GM18499 (cell line): Measurements from ENCODE around the gene DAB1.

Experiments used
- ATAC-seq: cut with Tn5 transposase; IDR thresholded peaks from one replicate; pipeline ENCODE4 v1.9.1; 2021; ENCODE audit warnings: moderate number of reproducible peaks; ENCODE audit not compliant: insufficient read depth, unreplicated experiment

Gene DAB1

GRCh38 chr1:57420981-57421785 is 2.7 kb downstream of the DAB1 start:
- ATAC-seq = no peak

- ATAC-seq = no peak
These were observed 4.9 kb downstream of the DAB1 start for GRCh38 chr1:57418971-57419370.

GRCh38 chr1:57411262-57411661 is 12.6 kb downstream of the DAB1 start:
- no peak for ATAC-seq

GRCh38 chr1:57410508-57410907 is 13.4 kb downstream of the DAB1 start:
- no peak for ATAC-seq

GRCh38 chr1:57407928-57408327 is 15.9 kb downstream of the DAB1 start:
- no peak for ATAC-seq

- no peak for ATAC-seq
These were observed 17.4 kb downstream of the DAB1 start for GRCh38 chr1:57406428-57406970.

- ATAC-seq = no peak
These were observed 19.0 kb downstream of the DAB1 start for GRCh38 chr1:57404884-57405283.

- ATAC-seq = no peak
These were observed 20.7 kb downstream of the DAB1 start for GRCh38 chr1:57403201-57403600.

GRCh38 chr1:57401671-57402070 is 22.2 kb downstream of the DAB1 start:
- no peak for ATAC-seq

GRCh38 chr1:57400048-57400447 is 23.8 kb downstream of the DAB1 start:
- ATAC-seq = no peak

- ATAC-seq = no peak
These were observed 30.7 kb downstream of the DAB1 start for GRCh38 chr1:57393058-57393584.

GRCh38 chr1:57385336-57385735 is 38.5 kb downstream of the DAB1 start:
- ATAC-seq = no peak

GRCh38 chr1:57384901-57385300 is 39.0 kb downstream of the DAB1 start:
- no peak for ATAC-seq

- no peak for ATAC-seq
These were observed 39.6 kb downstream of the DAB1 start for GRCh38 chr1:57384284-57384683.

GRCh38 chr1:57381871-57382270 is 42.0 kb downstream of the DAB1 start:
- no peak for ATAC-seq

- no peak for ATAC-seq
These were observed 42.4 kb downstream of the DAB1 start for GRCh38 chr1:57381426-57381825.

GRCh38 chr1:57380923-57381322 is 42.9 kb downstream of the DAB1 start:
- no peak for ATAC-seq

- no peak for ATAC-seq
These were observed 45.3 kb downstream of the DAB1 start for GRCh38 chr1:57378534-57378933.

- no peak for ATAC-seq
These were observed 46.3 kb downstream of the DAB1 start for GRCh38 chr1:57377339-57378139.

- no peak for ATAC-seq
These were observed 47.8 kb downstream of the DAB1 start for GRCh38 chr1:57376041-57376440.

GRCh38 chr1:57369889-57370288 is 54.0 kb downstream of the DAB1 start:
- no peak for ATAC-seq
